IMR-90 (cell line): ENCODE measurements around the gene IFI35. TPM values are rescaled to one million over a fixed set of nuclear protein-coding genes. Genes with fewer than 3 reads are reported as not detected.

ENCODE experiments used
- ATAC-seq: fragments of 200-7000 bp; cut with Tn5 transposase; 2 replicates; pipeline ENCODE4 v1.9.1; 2020; ENCODE audit warnings: low read depth, mild to moderate bottlenecking, moderate library complexity
- BruUV-seq: library from RNA; stranded (reverse); fragments of 400-500 nt; replicated peaks from 2 replicates; lab custom pipeline; 2021; lab: Mats Ljungman, UMichigan
- CTCF ChIA-PET: fragments of 300-600 bp; formaldehyde crosslinking; extraction: SDS; loops from one replicate; lab custom pipeline; 2021; ENCODE audit warnings: antibody characterized with exemption; lab: Yijun Ruan, JAX
- POLR2A ChIA-PET: fragments of 300-600 bp; sonication (Branson Sonifier 250); formaldehyde crosslinking; loops from one replicate; lab custom pipeline; 2022; ENCODE audit warnings: antibody characterized with exemption; ENCODE audit not compliant: unreplicated experiment; lab: Charles Lee
- DNase-seq: peaks from one replicate; pipeline ENCODE4 v3.0.0; 2013
- H2AFZ ChIP-seq: replicated peaks from 2 replicates; pipeline ENCODE3; 2013; ENCODE audit warnings: low read length, mild to moderate bottlenecking; ENCODE audit not compliant: poor library complexity
- H2AK5ac ChIP-seq: 2 replicates; pipeline ENCODE4 v1.6.1; 2013; ENCODE audit warnings: low read depth, low read length, inconsistent platforms
- H2AK9ac ChIP-seq: replicated peaks from 2 replicates; pipeline ENCODE3; 2013; ENCODE audit warnings: mild to moderate bottlenecking, low read depth, low read length, moderate library complexity; ENCODE audit not compliant: poor library complexity
- H2BK120ac ChIP-seq: 2 replicates; pipeline ENCODE4 v1.6.1; 2013; ENCODE audit warnings: low read depth, low read length, inconsistent platforms
- H2BK15ac ChIP-seq: 3 replicates; pipeline ENCODE4 v1.6.1; 2013; ENCODE audit warnings: low read depth, low read length, inconsistent platforms
- H2BK20ac ChIP-seq: 2 replicates; pipeline ENCODE4 v1.6.1; 2013; ENCODE audit warnings: low read depth, mild to moderate bottlenecking, inconsistent platforms, low read length, moderate library complexity
- H2BK5ac ChIP-seq: 2 replicates; pipeline ENCODE4 v1.6.1; 2013; ENCODE audit warnings: mild to moderate bottlenecking, low read depth, low read length, inconsistent platforms; ENCODE audit not compliant: poor library complexity, severe bottlenecking
- H3K14ac ChIP-seq: replicated peaks from 2 replicates; pipeline ENCODE4 v1.6.1; 2013; ENCODE audit warnings: low read depth, low read length, inconsistent platforms
- H3K18ac ChIP-seq: 2 replicates; pipeline ENCODE4 v1.6.1; 2013; ENCODE audit warnings: low read depth, low read length, control low read depth
- H3K23ac ChIP-seq: 2 replicates; pipeline ENCODE4 v1.6.1; 2013; ENCODE audit warnings: low read depth, low read length, inconsistent platforms
- H3K27ac ChIP-seq: 2 replicates; pipeline ENCODE4 v1.5.1; 2013; ENCODE audit warnings: mild to moderate bottlenecking, control low read depth, low read length; ENCODE audit not compliant: insufficient read depth
- H3K27me3 ChIP-seq: 2 replicates; pipeline ENCODE4 v1.6.1; 2013; ENCODE audit warnings: low read length; ENCODE audit not compliant: control insufficient read depth, insufficient read depth
- H3K36me3 ChIP-seq: 2 replicates; pipeline ENCODE4 v1.6.1; 2013; ENCODE audit warnings: low read length, mixed read lengths; ENCODE audit not compliant: control insufficient read depth, insufficient read depth
- H3K4ac ChIP-seq: 2 replicates; pipeline ENCODE4 v1.6.1; 2013; ENCODE audit warnings: low read depth, low read length, inconsistent platforms
- H3K4me1 ChIP-seq: 2 replicates; pipeline ENCODE4 v1.6.1; 2013; ENCODE audit warnings: low read length, mixed read lengths; ENCODE audit not compliant: control insufficient read depth, insufficient read depth
- H3K4me2 ChIP-seq: 2 replicates; pipeline ENCODE4 v1.6.1; 2013; ENCODE audit warnings: low read depth, mild to moderate bottlenecking, control low read depth, low read length, moderate library complexity
- H3K4me3 ChIP-seq: 2 replicates; pipeline ENCODE4 v1.5.1; 2013; ENCODE audit warnings: low read depth, mild to moderate bottlenecking, control low read depth, low read length, moderate library complexity; ENCODE audit not compliant: insufficient read depth
- H3K56ac ChIP-seq: 2 replicates; pipeline ENCODE4 v1.6.1; 2013; ENCODE audit warnings: low read length, inconsistent platforms; ENCODE audit not compliant: insufficient read depth; ENCODE audit errors: extremely low read depth
- H3K79me1 ChIP-seq, 2 experiments: 2 replicates each; pipeline ENCODE4 v1.6.1; 2013; ENCODE audit warnings: low read length in 2 of 2, inconsistent platforms in 1 of 2, low read depth in 1 of 2
- H3K9ac ChIP-seq: 2 replicates; pipeline ENCODE4 v1.6.1; 2013; ENCODE audit warnings: low read depth, low read length, control low read depth
- H3K9me1 ChIP-seq: 2 replicates; pipeline ENCODE4 v1.6.1; 2013; ENCODE audit warnings: low read length, inconsistent platforms; ENCODE audit not compliant: insufficient read depth
- H3K9me3 ChIP-seq: 2 replicates; pipeline ENCODE4 v1.6.1; 2013; ENCODE audit warnings: low read length; ENCODE audit not compliant: control insufficient read depth, insufficient read depth
- H4K20me1 ChIP-seq: 2 replicates; pipeline ENCODE4 v1.6.1; 2013; ENCODE audit warnings: low read length, inconsistent platforms; ENCODE audit not compliant: insufficient read depth
- H4K5ac ChIP-seq: 2 replicates; pipeline ENCODE4 v1.6.1; 2013; ENCODE audit warnings: mild to moderate bottlenecking, low read depth, low read length, control low read depth
- H4K8ac ChIP-seq, 2 experiments: 2 replicates each; pipeline ENCODE4 v1.6.1; 2013; ENCODE audit warnings: low read depth in 2 of 2, low read length in 2 of 2, control low read depth in 1 of 2, inconsistent platforms in 1 of 2
- H4K91ac ChIP-seq: 2 replicates; pipeline ENCODE4 v1.6.1; 2013; ENCODE audit warnings: low read depth, low read length, inconsistent platforms; ENCODE audit not compliant: insufficient read depth
- BHLHE40 ChIP-seq: fragments of 150-350 bp; IDR thresholded peaks from 2 replicates; pipeline ENCODE4 v1.6.1; 2016; ENCODE audit warnings: mild to moderate bottlenecking, low read depth, low read length
- CEBPB ChIP-seq: IDR thresholded peaks from 2 replicates; pipeline ENCODE4 v1.6.1; 2012; ENCODE audit warnings: low read depth, low read length, improper control_type of control experiment
- CTCF ChIP-seq: conservative IDR thresholded peaks from 2 replicates; pipeline ENCODE4 v1.5.1; 2012; ENCODE audit warnings: mild to moderate bottlenecking, low read depth, low read length, improper control_type of control experiment
- FOS ChIP-seq: fragments of 150-350 bp; IDR thresholded peaks from 2 replicates; pipeline ENCODE4 v1.6.1; 2016; ENCODE audit warnings: low read depth, low read length
- MAFK ChIP-seq: IDR thresholded peaks from 2 replicates; pipeline ENCODE4 v1.6.1; 2012; ENCODE audit warnings: low read depth, low read length, improper control_type of control experiment
- MAZ ChIP-seq: IDR thresholded peaks from 2 replicates; pipeline ENCODE4 v1.6.1; 2012; ENCODE audit warnings: low read depth, mild to moderate bottlenecking, low read length, improper control_type of control experiment, moderate library complexity, borderline replicate concordance
- MXI1 ChIP-seq: IDR thresholded peaks from 2 replicates; pipeline ENCODE4 v1.6.1; 2012; ENCODE audit warnings: low read depth, mild to moderate bottlenecking, low read length, moderate library complexity, borderline replicate concordance
- POLR2A ChIP-seq: IDR thresholded peaks from 2 replicates; pipeline ENCODE4 v1.6.1; 2012; ENCODE audit warnings: mild to moderate bottlenecking, low read depth, low read length
- RCOR1 ChIP-seq: IDR thresholded peaks from 2 replicates; pipeline ENCODE4 v1.6.1; 2012; ENCODE audit warnings: mild to moderate bottlenecking, low read length, improper control_type of control experiment; ENCODE audit not compliant: insufficient replicate concordance
- SMC3 ChIP-seq: fragments of 150-350 bp; IDR thresholded peaks from 2 replicates; pipeline ENCODE4 v1.6.1; 2016; ENCODE audit warnings: low read depth, mild to moderate bottlenecking, antibody characterized with exemption, low read length, moderate library complexity
- USF2 ChIP-seq: fragments of 150-350 bp; IDR thresholded peaks from 2 replicates; pipeline ENCODE4 v1.6.1; 2017; ENCODE audit warnings: mild to moderate bottlenecking, antibody characterized with exemption, low read length, low read depth
- WGBS, 2 experiments: methylation state at CpG; one replicate each; pipeline versions ENCODE4 v1.1.5 to v1.1.7; 2013; ENCODE audit warnings: missing lambda C conversion rate in 2 of 2; ENCODE audit not compliant: insufficient read length in 1 of 2; ENCODE audit errors: extremely low coverage in 2 of 2; 5-methylcytosine and 5-hydroxymethylcytosine counted together
- dilution Hi-C: fragments of 300-500 bp; cut with HindIII; formaldehyde crosslinking; loops from one replicate; pipeline ENCODE4 v1.14.3; 2018; ENCODE audit warnings: low sequenced_read_pairs; ENCODE audit not compliant: unreplicated experiment
- in situ Hi-C: fragments of 300-500 bp; cut with MboI; formaldehyde crosslinking; loops from 3 replicates; pipeline ENCODE4 v1.14.3; 2019; ENCODE audit warnings: low sequenced_read_pairs, inconsistent platforms, mixed read lengths
- intact Hi-C: fragments of 100-400 bp; cut with micrococcal nuclease; formaldehyde crosslinking; loops from 2 replicates; pipeline ENCODE4 v1.10.0; 2022
- polyA plus RNA-seq, 3 experiments: library from polyadenylated mRNA; depleted of rRNA; stranded (reverse); fragments of >200 nt; gene quantifications; 2 replicates each; pipeline ENCODE4 v1.2.3, GENCODE V29; 2012; ENCODE audit warnings: low replicate concordance in 1 of 3
- total RNA-seq: library from RNA; depleted of rRNA; stranded (reverse); fragments of >200 nt; gene quantifications from 2 replicates; pipeline ENCODE4 v1.2.3, GENCODE V29; 2012

IFI35 gene
- total and polyA plus RNA-seq, 2 of the 4 experiments (the other 2 are of a cell fraction): 15.8 to 17.0 TPM

GRCh38 chr17:43016216-43016615 lies 9.6 kb downstream of the IFI35 start:
- H4K91ac ChIP-seq: no peak overlapping the region
- H2BK15ac ChIP-seq: no peak overlapping the region
- H3K4me3 ChIP-seq: no peak overlapping the region
- no peak overlapping the region for H3K9ac ChIP-seq
- peak overlapping the region; percentile 19 for H2AFZ ChIP-seq
- H3K4ac ChIP-seq: no peak overlapping the region
- intact Hi-C loops: no loop called here
- TF ChIP-seq POLR2A (no peak), CTCF (no peak), MAZ (no peak), BHLHE40 (no peak), MAFK (no peak), SMC3 (no peak), USF2 (no peak), CEBPB (no peak), FOS (no peak), RCOR1 (no peak), MXI1 (no peak)
- no peak overlapping the region for H3K14ac ChIP-seq
- no peak for ATAC-seq
- no peaks in the 10 kb centered on the region for H3K9me3 ChIP-seq
- BruUV-seq: no TSS peak
- H2AK5ac ChIP-seq: no peak overlapping the region
- no peak overlapping the region for H4K8ac ChIP-seq
- no peak overlapping the region for H2BK120ac ChIP-seq
- no peak overlapping the region for H4K5ac ChIP-seq
- no peaks in the 10 kb centered on the region for H3K27me3 ChIP-seq
- DNase-seq: no peak
- H3K18ac ChIP-seq: no peak overlapping the region
- H3K23ac ChIP-seq: no peak overlapping the region
- in situ Hi-C loops: no loop called here
- 92% methylated on average over 2 of the region's 7 CpGs; no CpG with 5 or more reads in 1 of the 2 experiments for WGBS, 2 experiments
- dilution Hi-C loops: no loop called here
- CTCF ChIA-PET: no interaction called here
- no peak overlapping the region for H2AK9ac ChIP-seq
- POLR2A ChIA-PET: no interaction called here
- H4K20me1 ChIP-seq: peaks cover 32% of the 10 kb centered on the region; the same call in 1 of the 2 replicates
- H3K36me3 ChIP-seq: peaks cover 59% of the 10 kb centered on the region
- no peak overlapping the region for H3K27ac ChIP-seq
- H2BK20ac ChIP-seq: no peak overlapping the region
- H3K9me1 ChIP-seq: peaks cover 30% of the 10 kb centered on the region
- peaks cover 15 to 59% of the 10 kb centered on the region in 2 experiments; a peak in 3 of 4 replicates for H3K79me1 ChIP-seq
- H2BK5ac ChIP-seq: no peak overlapping the region
- no peak overlapping the region for H3K4me2 ChIP-seq
- H3K56ac ChIP-seq: no peak overlapping the region
- H3K4me1 ChIP-seq: peaks cover 12% of the 10 kb centered on the region
